ENCODE data around the gene VN1R5.

DNA sequence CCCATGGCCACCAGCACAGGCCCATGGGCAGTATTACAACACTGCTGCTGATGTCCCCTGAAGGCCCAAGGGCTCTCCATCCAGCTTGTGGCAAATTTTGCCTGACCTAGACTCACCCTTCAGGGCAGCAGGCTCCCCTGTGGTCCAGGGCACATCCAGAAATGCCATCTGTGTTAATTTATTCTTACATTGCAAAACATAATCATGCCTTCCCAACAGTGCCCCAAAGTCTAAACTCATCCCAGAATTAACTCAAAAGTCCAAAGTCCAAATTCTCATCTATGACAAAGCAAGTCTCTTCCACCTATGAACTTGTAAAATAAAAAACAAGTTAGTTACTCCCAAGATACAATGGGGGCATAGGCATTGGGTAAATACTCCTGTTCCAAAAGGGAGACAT, 13.3 kb downstream of the VN1R5 start:
- TF ChIP-seq CTCF (conservative IDR thresholded peaks at IDR 0.05 in 1 of 2, IDR thresholded peaks at IDR 0.05 in 1 of 2; ENCODE audit: extremely low read depth in 1 of 2, insufficient read depth in 1 of 2, low read depth in 1 of 2, low read length in 2 of 2) (no peak), EZH2 (IDR thresholded peaks at IDR 0.05; ENCODE audit: borderline replicate concordance, low read length) (no peak)

Measured in mammary epithelial cell (primary cell).